OCI-LY7 (cell line): ENCODE measurements around the gene ADARB2.

Experiments used
- CTCF ChIP-seq: fragments of 200-600 bp; sonication (generic); conservative IDR thresholded peaks from 2 replicates; pipeline ENCODE4 v1.5.1; 2014; ENCODE audit warnings: mild to moderate bottlenecking, antibody characterized with exemption, low read length, moderate library complexity, mixed read lengths
- EZH2phosphoT487 ChIP-seq: fragments of 200-600 bp; sonication (generic); IDR thresholded peaks from 2 replicates; pipeline ENCODE4 v1.6.1; 2018; ENCODE audit warnings: low read depth, borderline replicate concordance, mild to moderate bottlenecking, mixed run types, antibody characterized with exemption, low read length, moderate library complexity, mixed read lengths

GRCh38 chr10:1166828-1167275, 570.5 kb downstream of the ADARB2 start:
- TF ChIP-seq CTCF = no peak
- TF ChIP-seq EZH2phosphoT487 = no peak
